SK-N-SH (cell line): ENCODE data around the gene MYO18A.

ENCODE experiments used
- EP300 ChIP-seq, 2 experiments: IDR thresholded peaks; 2 replicates each; pipeline versions ENCODE4 v1.4.0 to v1.6.1; 2012; ENCODE audit warnings: borderline replicate concordance in 1 of 2, low read depth in 1 of 2, low read length in 1 of 2
- EZH2phosphoT487 ChIP-seq: fragments of 200-600 bp; sonication (generic); IDR thresholded peaks from 2 replicates; pipeline ENCODE4 v1.6.1; 2017; ENCODE audit warnings: low read depth, mixed run types, mild to moderate bottlenecking, antibody characterized with exemption, moderate library complexity, borderline replicate concordance
- MEF2A ChIP-seq: IDR thresholded peaks from 2 replicates; pipeline ENCODE4 v1.4.0; 2012; ENCODE audit warnings: low read depth, borderline replicate concordance
- NFIC ChIP-seq: IDR thresholded peaks from 2 replicates; pipeline ENCODE4 v1.4.0; 2012; ENCODE audit warnings: borderline replicate concordance
- NRF1 ChIP-seq: IDR thresholded peaks from 2 replicates; pipeline ENCODE4 v1.6.1; 2012; ENCODE audit warnings: low read depth, mild to moderate bottlenecking, low read length
- POLR2AphosphoS5 ChIP-seq: IDR thresholded peaks from 2 replicates; pipeline ENCODE4 v1.6.1; 2012; ENCODE audit warnings: low read depth, low read length
- TAF1 ChIP-seq: IDR thresholded peaks from 2 replicates; pipeline ENCODE4 v1.6.1; 2012; ENCODE audit warnings: low read depth, mild to moderate bottlenecking, low read length, moderate library complexity, borderline replicate concordance
- TEAD4 ChIP-seq: IDR thresholded peaks from 2 replicates; pipeline ENCODE4 v1.4.0; 2012; ENCODE audit warnings: mild to moderate bottlenecking, borderline replicate concordance; ENCODE audit not compliant: insufficient read depth
- YY1 ChIP-seq: IDR thresholded peaks from 2 replicates; pipeline ENCODE4 v1.4.0; 2012; ENCODE audit warnings: low read depth, mild to moderate bottlenecking
- TF ChIP-seq, protein P1 (sequence below): fragments of 200-600 bp; sonication (generic); IDR thresholded peaks from 2 replicates; pipeline ENCODE4 v1.6.1; 2017; ENCODE audit warnings: antibody characterized with exemption, mild to moderate bottlenecking, moderate library complexity
- TF ChIP-seq, protein P2 (sequence below): IDR thresholded peaks from 2 replicates; pipeline ENCODE4 v1.4.0; 2012; ENCODE audit warnings: low read depth
- TF ChIP-seq, protein P3 (sequence below): IDR thresholded peaks from 2 replicates; pipeline ENCODE4 v1.4.0; 2012; ENCODE audit warnings: low read depth, borderline replicate concordance
- TF ChIP-seq, protein P4 (sequence below): IDR thresholded peaks from 2 replicates; pipeline ENCODE4 v1.4.0; 2012; ENCODE audit warnings: low read depth, borderline replicate concordance
- TF ChIP-seq, protein P5 (sequence below): IDR thresholded peaks from 2 replicates; pipeline ENCODE4 v1.6.1; 2012; ENCODE audit warnings: mild to moderate bottlenecking, low read depth, low read length, moderate library complexity

DNA sequence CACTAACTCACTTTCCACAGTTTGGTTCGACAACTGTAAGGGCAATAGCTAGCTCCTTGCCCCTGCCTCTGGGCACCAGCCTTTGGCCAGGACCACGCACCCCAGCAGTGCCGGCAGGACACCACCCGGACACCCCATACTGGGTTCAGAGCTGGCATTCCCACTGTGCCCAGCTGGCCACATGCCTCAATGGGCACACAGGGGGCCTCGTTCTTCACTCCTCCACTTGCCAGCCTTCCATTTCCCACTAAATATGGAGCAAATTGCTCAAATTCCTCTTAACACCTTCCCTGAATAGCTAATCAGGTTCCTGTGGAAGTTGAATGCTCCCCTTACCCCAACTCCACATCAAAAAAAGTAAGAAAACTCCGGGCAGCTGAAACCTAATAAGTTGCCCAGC is 84.8 kb downstream of the MYO18A start:
- TF ChIP-seq NFIC (no peak), POLR2AphosphoS5 (no peak), TAF1 (no peak), MEF2A (no peak), EZH2phosphoT487 (no peak), NRF1 (no peak), TEAD4 (no peak), EP300 (IDR thresholded peaks at IDR 0.05; ENCODE audit: borderline replicate concordance in 1 of 2, low read depth in 1 of 2, low read length in 1 of 2) (no peak), YY1 (no peak)
- TF ChIP-seq, protein P1, sequence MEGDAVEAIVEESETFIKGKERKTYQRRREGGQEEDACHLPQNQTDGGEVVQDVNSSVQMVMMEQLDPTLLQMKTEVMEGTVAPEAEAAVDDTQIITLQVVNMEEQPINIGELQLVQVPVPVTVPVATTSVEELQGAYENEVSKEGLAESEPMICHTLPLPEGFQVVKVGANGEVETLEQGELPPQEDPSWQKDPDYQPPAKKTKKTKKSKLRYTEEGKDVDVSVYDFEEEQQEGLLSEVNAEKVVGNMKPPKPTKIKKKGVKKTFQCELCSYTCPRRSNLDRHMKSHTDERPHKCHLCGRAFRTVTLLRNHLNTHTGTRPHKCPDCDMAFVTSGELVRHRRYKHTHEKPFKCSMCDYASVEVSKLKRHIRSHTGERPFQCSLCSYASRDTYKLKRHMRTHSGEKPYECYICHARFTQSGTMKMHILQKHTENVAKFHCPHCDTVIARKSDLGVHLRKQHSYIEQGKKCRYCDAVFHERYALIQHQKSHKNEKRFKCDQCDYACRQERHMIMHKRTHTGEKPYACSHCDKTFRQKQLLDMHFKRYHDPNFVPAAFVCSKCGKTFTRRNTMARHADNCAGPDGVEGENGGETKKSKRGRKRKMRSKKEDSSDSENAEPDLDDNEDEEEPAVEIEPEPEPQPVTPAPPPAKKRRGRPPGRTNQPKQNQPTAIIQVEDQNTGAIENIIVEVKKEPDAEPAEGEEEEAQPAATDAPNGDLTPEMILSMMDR: no peak
- TF ChIP-seq, protein P2, sequence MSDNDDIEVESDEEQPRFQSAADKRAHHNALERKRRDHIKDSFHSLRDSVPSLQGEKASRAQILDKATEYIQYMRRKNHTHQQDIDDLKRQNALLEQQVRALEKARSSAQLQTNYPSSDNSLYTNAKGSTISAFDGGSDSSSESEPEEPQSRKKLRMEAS: no peak
- TF ChIP-seq, protein P3, sequence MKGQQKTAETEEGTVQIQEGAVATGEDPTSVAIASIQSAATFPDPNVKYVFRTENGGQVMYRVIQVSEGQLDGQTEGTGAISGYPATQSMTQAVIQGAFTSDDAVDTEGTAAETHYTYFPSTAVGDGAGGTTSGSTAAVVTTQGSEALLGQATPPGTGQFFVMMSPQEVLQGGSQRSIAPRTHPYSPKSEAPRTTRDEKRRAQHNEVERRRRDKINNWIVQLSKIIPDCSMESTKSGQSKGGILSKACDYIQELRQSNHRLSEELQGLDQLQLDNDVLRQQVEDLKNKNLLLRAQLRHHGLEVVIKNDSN: no peak
- TF ChIP-seq, protein P4, sequence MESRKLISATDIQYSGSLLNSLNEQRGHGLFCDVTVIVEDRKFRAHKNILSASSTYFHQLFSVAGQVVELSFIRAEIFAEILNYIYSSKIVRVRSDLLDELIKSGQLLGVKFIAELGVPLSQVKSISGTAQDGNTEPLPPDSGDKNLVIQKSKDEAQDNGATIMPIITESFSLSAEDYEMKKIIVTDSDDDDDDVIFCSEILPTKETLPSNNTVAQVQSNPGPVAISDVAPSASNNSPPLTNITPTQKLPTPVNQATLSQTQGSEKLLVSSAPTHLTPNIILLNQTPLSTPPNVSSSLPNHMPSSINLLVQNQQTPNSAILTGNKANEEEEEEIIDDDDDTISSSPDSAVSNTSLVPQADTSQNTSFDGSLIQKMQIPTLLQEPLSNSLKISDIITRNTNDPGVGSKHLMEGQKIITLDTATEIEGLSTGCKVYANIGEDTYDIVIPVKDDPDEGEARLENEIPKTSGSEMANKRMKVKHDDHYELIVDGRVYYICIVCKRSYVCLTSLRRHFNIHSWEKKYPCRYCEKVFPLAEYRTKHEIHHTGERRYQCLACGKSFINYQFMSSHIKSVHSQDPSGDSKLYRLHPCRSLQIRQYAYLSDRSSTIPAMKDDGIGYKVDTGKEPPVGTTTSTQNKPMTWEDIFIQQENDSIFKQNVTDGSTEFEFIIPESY: no peak
- TF ChIP-seq, protein P5, sequence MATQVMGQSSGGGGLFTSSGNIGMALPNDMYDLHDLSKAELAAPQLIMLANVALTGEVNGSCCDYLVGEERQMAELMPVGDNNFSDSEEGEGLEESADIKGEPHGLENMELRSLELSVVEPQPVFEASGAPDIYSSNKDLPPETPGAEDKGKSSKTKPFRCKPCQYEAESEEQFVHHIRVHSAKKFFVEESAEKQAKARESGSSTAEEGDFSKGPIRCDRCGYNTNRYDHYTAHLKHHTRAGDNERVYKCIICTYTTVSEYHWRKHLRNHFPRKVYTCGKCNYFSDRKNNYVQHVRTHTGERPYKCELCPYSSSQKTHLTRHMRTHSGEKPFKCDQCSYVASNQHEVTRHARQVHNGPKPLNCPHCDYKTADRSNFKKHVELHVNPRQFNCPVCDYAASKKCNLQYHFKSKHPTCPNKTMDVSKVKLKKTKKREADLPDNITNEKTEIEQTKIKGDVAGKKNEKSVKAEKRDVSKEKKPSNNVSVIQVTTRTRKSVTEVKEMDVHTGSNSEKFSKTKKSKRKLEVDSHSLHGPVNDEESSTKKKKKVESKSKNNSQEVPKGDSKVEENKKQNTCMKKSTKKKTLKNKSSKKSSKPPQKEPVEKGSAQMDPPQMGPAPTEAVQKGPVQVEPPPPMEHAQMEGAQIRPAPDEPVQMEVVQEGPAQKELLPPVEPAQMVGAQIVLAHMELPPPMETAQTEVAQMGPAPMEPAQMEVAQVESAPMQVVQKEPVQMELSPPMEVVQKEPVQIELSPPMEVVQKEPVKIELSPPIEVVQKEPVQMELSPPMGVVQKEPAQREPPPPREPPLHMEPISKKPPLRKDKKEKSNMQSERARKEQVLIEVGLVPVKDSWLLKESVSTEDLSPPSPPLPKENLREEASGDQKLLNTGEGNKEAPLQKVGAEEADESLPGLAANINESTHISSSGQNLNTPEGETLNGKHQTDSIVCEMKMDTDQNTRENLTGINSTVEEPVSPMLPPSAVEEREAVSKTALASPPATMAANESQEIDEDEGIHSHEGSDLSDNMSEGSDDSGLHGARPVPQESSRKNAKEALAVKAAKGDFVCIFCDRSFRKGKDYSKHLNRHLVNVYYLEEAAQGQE: no peak
